CD4-positive, alpha-beta T cell (primary cell): ENCODE results near the gene ACYP2. TPM values are rescaled to one million over a fixed set of nuclear protein-coding genes. Genes with fewer than 3 reads are reported as not detected.

Source experiments
- ATAC-seq: fragments of 200-7000 bp; cut with Tn5 transposase; one replicate; pipeline ENCODE4 v1.10.0; 2022; ENCODE audit warnings: mild to moderate bottlenecking; ENCODE audit not compliant: poor library complexity
- CTCF ChIA-PET: fragments of 350-600 bp; sonication (Branson Sonifier 250); formaldehyde crosslinking; loops from one replicate; lab custom pipeline; 2021; ENCODE audit warnings: antibody characterized with exemption, inconsistent platforms; lab: Charles Lee
- POLR2A ChIA-PET: fragments of 350-600 bp; sonication (Branson Sonifier 250); formaldehyde crosslinking; loops from one replicate; lab custom pipeline; 2021; ENCODE audit warnings: antibody characterized with exemption, inconsistent platforms; lab: Charles Lee
- DNase-seq, 14 experiments: peaks; one replicate each; pipeline ENCODE4 v3.0.0-alpha.2; 2013 to 2020; ENCODE audit warnings: mixed read lengths in 2 of 14
- H3K27ac ChIP-seq, 2 donors: one replicate each; pipeline versions ENCODE4 v1.5.1 to v1.7.0; 2013; ENCODE audit warnings: low read length in 2 of 2, low read depth in 1 of 2, mild to moderate bottlenecking in 1 of 2
- H3K27me3 ChIP-seq, 2 experiments: 1 replicate in 1 of 2; 2 replicates in 1 of 2; pipeline versions ENCODE4 v1.6.1 to v1.7.0; 2013; ENCODE audit warnings: low read length in 2 of 2, control low read depth in 1 of 2, mild to moderate bottlenecking in 1 of 2, moderate library complexity in 1 of 2; ENCODE audit not compliant: insufficient read depth in 2 of 2, control insufficient read depth in 1 of 2
- H3K36me3 ChIP-seq: one replicate; pipeline ENCODE4 v1.6.1; 2013; ENCODE audit warnings: low read length, control low read depth; ENCODE audit not compliant: insufficient read depth
- H3K4me1 ChIP-seq: one replicate; pipeline ENCODE4 v1.6.1; 2013; ENCODE audit warnings: low read length, control low read depth; ENCODE audit not compliant: insufficient read depth
- H3K4me3 ChIP-seq: one replicate; pipeline ENCODE4 v1.5.1; 2013; ENCODE audit warnings: mild to moderate bottlenecking, low read length, moderate library complexity
- H3K9me3 ChIP-seq, 2 experiments: 1 replicate in 1 of 2; 2 replicates in 1 of 2; pipeline versions ENCODE4 v1.6.1 to v1.7.0; 2013; ENCODE audit warnings: low read length in 2 of 2, mild to moderate bottlenecking in 2 of 2, control low read depth in 1 of 2, moderate library complexity in 1 of 2; ENCODE audit not compliant: control insufficient read depth in 1 of 2, insufficient read depth in 1 of 2
- H3K27ac Mint-ChIP-seq: one replicate; pipeline ENCODE4 v1.8.0; 2020; ENCODE audit warnings: mixed read lengths
- H3K27me3 Mint-ChIP-seq: one replicate; pipeline ENCODE4 v1.8.0; 2021; ENCODE audit warnings: mixed read lengths
- H3K36me3 Mint-ChIP-seq: one replicate; pipeline ENCODE4 v1.8.0; 2021; ENCODE audit warnings: low read depth, mixed read lengths
- H3K4me1 Mint-ChIP-seq: one replicate; pipeline ENCODE4 v1.8.0; 2021; ENCODE audit warnings: low read depth, mixed read lengths
- H3K4me3 Mint-ChIP-seq: one replicate; pipeline ENCODE4 v1.8.0; 2020; ENCODE audit warnings: mild to moderate bottlenecking, mixed read lengths
- H3K9me3 Mint-ChIP-seq: one replicate; pipeline ENCODE4 v1.8.0; 2020; ENCODE audit warnings: mixed read lengths
- CTCF ChIP-seq: fragments of 200-600 bp; IDR thresholded peaks from one replicate; pipeline ENCODE4 v1.8.0; 2022; ENCODE audit warnings: antibody characterized with exemption, mild to moderate bottlenecking
- intact Hi-C, 2 experiments: fragments of 100-400 bp; cut with DNase I in 1 of 2; cut with micrococcal nuclease in 1 of 2; formaldehyde crosslinking; loops; one replicate each; pipeline versions ENCODE4 v1.15.1 to v1.9.0; 2023 to 2025; cut with DNase I, micrococcal nuclease
- total RNA-seq, 174 experiments: library from RNA in 2 of 174; stranded (reverse) in 2 of 174; gene quantifications; one replicate each; pipeline ENCODE4 v1.2.3 and lab custom pipeline; 2021 to 2026

The ACYP2 gene
- total RNA-seq, 2 experiments from 2014 or later: 9.3 to 10.9 TPM

DNA sequence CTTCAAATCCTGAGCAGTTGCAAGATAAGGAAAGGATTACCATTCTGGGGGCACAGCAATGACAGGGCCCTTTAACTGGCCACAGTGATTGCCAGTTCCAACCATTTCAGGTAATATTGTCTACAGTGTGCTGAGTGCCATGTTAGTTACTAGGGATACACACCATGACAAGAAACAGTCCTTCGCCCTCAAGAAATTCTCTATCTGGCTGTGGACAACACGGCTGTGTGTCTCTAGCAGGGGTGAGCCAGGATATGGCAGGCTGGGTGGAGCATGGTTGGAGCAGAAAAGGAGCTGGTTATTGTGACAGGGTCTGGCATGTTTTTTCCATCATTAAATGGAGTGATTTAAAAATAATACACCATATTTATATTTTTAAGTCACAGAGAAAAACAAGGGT lies 109.6 kb downstream of the ACYP2 start:
- Histone ChIP-seq H3K27ac (no peak overlapping the region), H3K9me3 (no peaks in the 10 kb centered on the region), H3K4me1 (no peaks in the 10 kb centered on the region), H3K36me3 (no peaks in the 10 kb centered on the region), H3K4me3 (no peak overlapping the region), H3K27me3 (no peaks in the 10 kb centered on the region)
- no peak for ATAC-seq
- CTCF ChIA-PET: no interaction called here
- intact Hi-C loops: no loop called here
- no peak overlapping the region for H3K27ac Mint-ChIP-seq
- POLR2A ChIA-PET: no interaction called here
- no peaks in the 10 kb centered on the region for H3K27me3 Mint-ChIP-seq
- no peaks in the 10 kb centered on the region for H3K9me3 Mint-ChIP-seq
- no peak for TF ChIP-seq CTCF
- H3K4me3 Mint-ChIP-seq: no peak overlapping the region
- H3K36me3 Mint-ChIP-seq: peaks cover 13% of the 10 kb centered on the region
- H3K4me1 Mint-ChIP-seq: no peaks in the 10 kb centered on the region
- no peak for DNase-seq

- Mint-ChIP-seq H3K9me3 (no peaks in the 10 kb centered on the region), H3K27ac (no peak overlapping the region), H3K27me3 (no peaks in the 10 kb centered on the region), H3K4me3 (no peak overlapping the region), H3K4me1 (no peaks in the 10 kb centered on the region), H3K36me3 (peaks cover 15% of the 10 kb centered on the region)
- no peak overlapping the region for H3K27ac ChIP-seq
- intact Hi-C loops: no loop called here
- DNase-seq (no peak), ATAC-seq (no peak)
- no peaks in the 10 kb centered on the region for H3K36me3 ChIP-seq
- POLR2A ChIA-PET: no interaction called here
- no peaks in the 10 kb centered on the region for H3K9me3 ChIP-seq
- H3K4me3 ChIP-seq: no peak overlapping the region
- CTCF ChIA-PET: no interaction called here
- no peak for TF ChIP-seq CTCF
- no peaks in the 10 kb centered on the region for H3K27me3 ChIP-seq
- H3K4me1 ChIP-seq: no peaks in the 10 kb centered on the region
These were observed 110.8 kb downstream of the ACYP2 start for GRCh38 chr2:54226260-54226659.

DNA sequence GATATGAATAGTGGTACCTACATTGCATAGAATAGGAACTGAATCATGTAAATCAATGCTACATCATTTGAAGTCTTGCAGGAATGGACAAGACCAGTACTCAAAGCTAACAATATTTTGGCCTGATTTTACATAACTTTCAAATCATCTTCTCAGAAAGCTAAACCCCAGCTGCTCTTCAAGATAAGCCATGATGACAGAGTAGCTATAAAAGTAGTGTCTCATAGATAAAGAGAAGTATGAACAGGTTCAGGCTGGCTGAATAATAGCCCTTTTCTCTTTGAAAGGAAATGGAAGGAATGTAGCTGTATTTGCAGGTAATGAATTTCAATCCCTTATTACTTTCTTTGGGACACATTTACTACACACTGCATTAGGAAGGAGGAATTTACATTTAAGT lies 112.4 kb downstream of the ACYP2 start:
- Histone ChIP-seq H3K4me1 (no peaks in the 10 kb centered on the region), H3K27me3 (no peaks in the 10 kb centered on the region), H3K9me3 (no peaks in the 10 kb centered on the region), H3K27ac (no peak overlapping the region), H3K4me3 (no peak overlapping the region), H3K36me3 (peaks cover 2% of the 10 kb centered on the region)
- CTCF ChIA-PET: no interaction called here
- DNase-seq (no peak), ATAC-seq (no peak)
- no peak for TF ChIP-seq CTCF
- Mint-ChIP-seq H3K9me3 (no peaks in the 10 kb centered on the region), H3K36me3 (peaks cover 18% of the 10 kb centered on the region), H3K27ac (no peak overlapping the region), H3K4me1 (no peaks in the 10 kb centered on the region), H3K4me3 (no peak overlapping the region), H3K27me3 (no peaks in the 10 kb centered on the region)
- POLR2A ChIA-PET: no interaction called here
- intact Hi-C loops: no loop called here
